T-helper 2 cell treated with Interferon-gamma antibody and Interleukin-4, amounts not matched to agents 5 μg/mL and 100 μg/mL, for 36 hours (primary cell): ENCODE data around the gene FCN3.

ENCODE experiments used
- DNase-seq: peaks from one replicate; pipeline ENCODE4 v3.0.0; 2021; ENCODE audit warnings: low spot score
- H3K27ac Mint-ChIP-seq: one replicate; pipeline ENCODE4 v1.8.0; 2021; ENCODE audit warnings: mild to moderate bottlenecking, mixed read lengths
- H3K27me3 Mint-ChIP-seq: one replicate; pipeline ENCODE4 v1.8.0; 2021; ENCODE audit warnings: low read depth, mixed read lengths
- H3K36me3 Mint-ChIP-seq: one replicate; pipeline ENCODE4 v1.8.0; 2021; ENCODE audit warnings: low read depth, mixed read lengths
- H3K4me1 Mint-ChIP-seq: one replicate; pipeline ENCODE4 v1.8.0; 2021; ENCODE audit warnings: low read depth, mixed read lengths
- H3K4me3 Mint-ChIP-seq: one replicate; pipeline ENCODE4 v1.8.0; 2022; ENCODE audit warnings: mild to moderate bottlenecking, moderate library complexity, mixed read lengths
- H3K9me3 Mint-ChIP-seq: one replicate; pipeline ENCODE4 v1.8.0; 2021; ENCODE audit warnings: mixed read lengths

Gene FCN3

DNA sequence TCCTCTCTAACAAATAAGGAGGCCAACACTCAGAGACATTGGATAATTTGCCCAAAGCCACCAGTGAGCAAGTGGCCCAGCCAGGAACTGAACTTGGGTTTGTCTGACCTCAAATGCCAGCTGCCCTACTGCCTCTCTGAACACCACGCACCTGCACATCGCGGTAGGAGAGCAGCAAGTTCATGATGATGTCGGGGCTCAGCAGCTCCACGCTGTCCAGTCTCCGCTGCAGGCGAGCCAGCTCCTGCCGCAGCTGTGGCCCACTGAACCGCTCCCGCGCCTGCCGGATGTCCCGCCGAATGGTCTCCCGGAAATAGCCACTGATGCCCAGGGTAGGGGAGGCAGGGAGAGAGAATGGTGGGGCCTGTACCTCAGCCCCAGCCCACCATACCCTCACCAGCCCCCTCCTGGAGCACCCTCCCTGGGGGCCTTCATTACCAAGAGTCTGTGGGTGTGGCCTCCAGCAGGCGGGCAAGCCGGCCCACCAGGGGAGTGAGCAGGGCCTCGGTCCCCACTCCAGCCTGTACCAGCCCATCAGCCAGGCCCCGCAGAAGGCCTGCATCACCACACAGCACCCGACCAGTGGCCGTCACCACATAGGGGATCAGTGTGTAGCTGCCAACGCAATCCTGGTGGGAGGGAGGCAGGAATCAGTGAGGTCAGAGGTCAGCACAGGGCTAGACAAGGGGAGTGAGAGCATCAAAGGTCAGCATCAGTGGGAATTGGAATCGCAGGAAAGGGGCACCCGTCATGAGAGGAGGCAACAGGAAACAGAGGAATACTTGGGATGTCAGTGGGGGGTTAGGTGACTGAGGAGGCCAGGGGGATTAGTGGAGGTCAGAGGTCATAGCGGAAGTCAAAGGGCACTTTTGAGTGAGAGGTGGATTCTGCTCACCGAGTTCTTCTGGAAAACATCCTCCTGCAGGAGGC, 10.6 kb downstream of the FCN3 start:
- H3K4me1 Mint-ChIP-seq = peaks cover 32% of the 10 kb centered on the region
- no peaks in the 10 kb centered on the region for H3K9me3 Mint-ChIP-seq
- DNase-seq = no peak
- H3K27ac Mint-ChIP-seq = no peak overlapping the region
- H3K27me3 Mint-ChIP-seq = no peaks in the 10 kb centered on the region
- no peaks in the 10 kb centered on the region for H3K36me3 Mint-ChIP-seq
- H3K4me3 Mint-ChIP-seq = no peak overlapping the region

GRCh38 chr1:27361553-27361952, 13.1 kb downstream of the FCN3 start:
- no peaks in the 10 kb centered on the region for H3K9me3 Mint-ChIP-seq
- peaks cover 29% of the 10 kb centered on the region for H3K4me1 Mint-ChIP-seq
- no peak overlapping the region for H3K27ac Mint-ChIP-seq
- H3K27me3 Mint-ChIP-seq = no peaks in the 10 kb centered on the region
- H3K4me3 Mint-ChIP-seq = no peak overlapping the region
- H3K36me3 Mint-ChIP-seq = no peaks in the 10 kb centered on the region
- no peak for DNase-seq

DNA sequence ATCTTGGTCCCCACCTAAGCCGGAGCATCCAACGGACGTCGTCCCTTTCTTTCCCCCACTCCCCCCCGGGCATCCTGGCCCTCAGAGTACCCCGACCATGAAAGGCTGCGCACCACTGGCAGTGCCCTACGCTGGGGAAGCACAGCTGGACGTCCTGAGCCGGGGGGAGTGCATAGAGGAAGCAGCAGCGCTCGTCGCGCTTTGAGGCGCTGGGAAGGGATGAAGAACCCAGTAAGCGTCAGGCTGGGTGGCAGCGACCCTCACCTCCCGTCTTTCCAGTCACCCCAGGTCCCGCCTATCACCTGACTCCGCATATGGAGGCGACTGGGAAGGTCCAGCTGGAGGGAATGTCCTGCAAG, 13.6 kb downstream of the FCN3 start:
- no peak for DNase-seq
- Mint-ChIP-seq H3K36me3 (no peaks in the 10 kb centered on the region), H3K4me1 (peaks cover 29% of the 10 kb centered on the region), H3K4me3 (peak overlapping the region; percentile 74), H3K27me3 (no peaks in the 10 kb centered on the region), H3K27ac (no peak overlapping the region), H3K9me3 (no peaks in the 10 kb centered on the region)

GRCh38 chr1:27360159-27361043, 14.2 kb downstream of the FCN3 start:
- Mint-ChIP-seq H3K27me3 (no peaks in the 10 kb centered on the region), H3K4me1 (peaks cover 27% of the 10 kb centered on the region), H3K9me3 (no peaks in the 10 kb centered on the region), H3K27ac (peak overlapping the region; percentile 13), H3K36me3 (no peaks in the 10 kb centered on the region), H3K4me3 (peak overlapping the region; percentile 74)
- DNase-seq = peak; percentile 36

DNA sequence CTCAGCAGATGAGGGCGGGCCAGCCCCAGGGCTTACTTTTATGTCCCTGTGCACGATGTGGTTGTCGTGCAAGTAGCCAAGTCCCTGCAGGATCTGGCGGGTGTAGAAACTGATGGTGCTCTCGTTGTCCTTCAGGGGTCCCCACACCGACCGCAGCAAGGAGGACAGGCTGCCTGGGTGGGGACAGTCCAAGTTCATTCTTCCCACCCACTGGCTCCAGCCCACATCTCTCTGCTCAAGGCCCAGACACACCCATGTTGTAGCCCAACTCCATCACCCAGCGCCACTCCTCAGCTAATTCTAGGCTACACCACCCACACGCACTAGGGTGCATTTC, 14.8 kb downstream of the FCN3 start:
- Mint-ChIP-seq H3K27ac (peak overlapping the region; percentile 13), H3K36me3 (no peaks in the 10 kb centered on the region)

GRCh38 chr1:27358928-27359313, 15.7 kb downstream of the FCN3 start:
- Mint-ChIP-seq H3K4me3 (no peak overlapping the region), H3K27ac (peak overlapping the region; percentile 16), H3K4me1 (peaks cover 20% of the 10 kb centered on the region), H3K36me3 (no peaks in the 10 kb centered on the region), H3K27me3 (no peaks in the 10 kb centered on the region), H3K9me3 (no peaks in the 10 kb centered on the region)
- DNase-seq = no peak

More for the DNA sequence above, 14.8 kb downstream of the FCN3 start:
- Mint-ChIP-seq H3K4me1 (peaks cover 22% of the 10 kb centered on the region), H3K9me3 (no peaks in the 10 kb centered on the region), H3K4me3 (peak overlapping the region; percentile 74), H3K27me3 (no peaks in the 10 kb centered on the region)
- no peak for DNase-seq

DNA sequence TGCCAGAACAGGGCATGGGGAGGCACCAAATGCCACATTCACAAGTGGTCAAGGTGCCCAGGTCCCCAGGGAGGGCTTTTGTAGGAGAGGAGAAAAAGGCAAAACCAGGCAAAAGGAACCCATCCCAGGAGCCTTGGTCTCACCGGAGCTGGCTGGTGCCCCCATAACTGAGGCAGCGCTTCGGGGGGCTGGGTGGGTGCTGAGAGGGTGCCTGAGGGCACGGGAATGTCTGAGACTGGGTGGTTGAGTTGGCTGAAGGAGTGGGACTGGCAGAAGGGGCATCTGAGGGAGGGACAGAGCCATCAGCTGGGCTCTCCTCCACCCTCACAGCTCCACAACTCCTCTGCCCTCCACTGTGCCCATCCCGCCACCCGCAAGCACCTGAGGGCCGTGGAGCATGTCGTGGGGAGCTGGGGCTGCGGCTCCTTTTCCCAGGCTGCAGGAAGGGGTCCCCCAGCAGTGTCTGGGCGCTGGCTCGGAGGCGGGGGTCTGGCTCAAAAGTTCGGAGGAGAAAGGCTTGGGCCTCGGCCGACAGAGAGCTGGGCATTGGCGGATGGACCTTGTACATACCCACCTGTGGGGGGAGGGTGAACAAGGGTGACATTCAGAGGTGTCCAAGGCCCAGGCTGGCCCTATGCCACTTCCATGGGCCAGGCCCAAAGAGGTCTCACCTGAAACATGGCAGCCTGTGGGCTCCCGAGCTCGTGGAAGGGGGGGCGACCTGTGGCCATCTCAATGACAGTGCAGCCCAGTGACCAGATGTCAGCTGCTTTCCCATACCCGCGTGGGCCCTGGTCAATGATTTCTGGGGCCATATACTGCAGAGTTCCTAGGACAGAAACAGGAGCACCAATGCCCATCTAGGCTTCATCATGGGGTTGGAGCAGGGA, 16.3 kb downstream of the FCN3 start:
- Mint-ChIP-seq H3K4me1 (peaks cover 20% of the 10 kb centered on the region), H3K27me3 (no peaks in the 10 kb centered on the region), H3K27ac (no peak overlapping the region), H3K9me3 (no peaks in the 10 kb centered on the region), H3K4me3 (no peak overlapping the region), H3K36me3 (no peaks in the 10 kb centered on the region)
- no peak for DNase-seq

- Mint-ChIP-seq H3K27me3 (no peaks in the 10 kb centered on the region), H3K4me3 (peak overlapping the region; percentile 75), H3K27ac (peak overlapping the region; percentile 78), H3K9me3 (no peaks in the 10 kb centered on the region), H3K36me3 (no peaks in the 10 kb centered on the region), H3K4me1 (peaks cover 20% of the 10 kb centered on the region)
- DNase-seq = peak; percentile 80
These were observed 17.2 kb downstream of the FCN3 start for GRCh38 chr1:27357281-27358037.

DNA sequence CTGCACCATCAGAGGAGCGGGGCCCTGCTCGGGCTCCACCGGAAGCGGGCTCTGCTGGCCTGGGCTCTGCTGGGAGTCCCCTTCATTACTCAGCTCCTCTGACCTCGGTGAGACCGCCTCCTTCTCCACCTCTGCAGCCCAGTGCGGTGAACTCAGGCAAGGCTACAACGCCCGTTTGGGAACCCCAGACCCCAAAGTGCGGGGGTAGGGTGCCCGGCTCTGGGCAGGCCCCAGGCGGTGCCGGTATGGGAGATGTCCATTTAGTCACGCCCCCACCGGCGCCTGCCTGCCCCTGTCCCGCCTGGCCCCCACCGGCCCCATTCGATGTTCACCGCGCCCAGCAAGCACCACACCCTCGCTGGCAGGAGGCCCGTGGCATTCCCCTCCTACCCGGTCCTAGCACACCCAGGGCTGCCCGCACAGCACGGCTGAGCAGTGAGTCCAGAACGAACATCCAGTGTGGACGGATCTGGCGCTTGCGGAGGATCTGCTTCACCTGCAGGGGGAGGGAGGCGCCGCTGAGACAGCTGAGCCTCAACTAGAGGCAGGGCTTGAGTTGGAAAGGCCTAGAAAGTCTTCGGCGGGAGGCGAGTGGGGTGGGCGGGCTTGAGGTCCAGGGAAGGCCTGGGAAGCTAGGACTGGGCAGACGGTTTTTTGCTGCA, 17.9 kb downstream of the FCN3 start:
- H3K4me3 Mint-ChIP-seq = peak overlapping the region; percentile 75
- no peak for DNase-seq
- H3K36me3 Mint-ChIP-seq = no peaks in the 10 kb centered on the region
- no peaks in the 10 kb centered on the region for H3K27me3 Mint-ChIP-seq
- H3K9me3 Mint-ChIP-seq = no peaks in the 10 kb centered on the region
- H3K4me1 Mint-ChIP-seq = peaks cover 20% of the 10 kb centered on the region
- peak overlapping the region; percentile 78 for H3K27ac Mint-ChIP-seq

- Mint-ChIP-seq H3K27ac (no peak overlapping the region), H3K9me3 (no peaks in the 10 kb centered on the region), H3K27me3 (no peaks in the 10 kb centered on the region), H3K4me3 (no peak overlapping the region), H3K36me3 (peaks cover 2% of the 10 kb centered on the region), H3K4me1 (peaks cover 20% of the 10 kb centered on the region)
- no peak for DNase-seq
These were observed 18.4 kb downstream of the FCN3 start for GRCh38 chr1:27356277-27356618.

GRCh38 chr1:27355683-27356082, 18.9 kb downstream of the FCN3 start:
- H3K4me3 Mint-ChIP-seq = peak overlapping the region; percentile 14

DNA sequence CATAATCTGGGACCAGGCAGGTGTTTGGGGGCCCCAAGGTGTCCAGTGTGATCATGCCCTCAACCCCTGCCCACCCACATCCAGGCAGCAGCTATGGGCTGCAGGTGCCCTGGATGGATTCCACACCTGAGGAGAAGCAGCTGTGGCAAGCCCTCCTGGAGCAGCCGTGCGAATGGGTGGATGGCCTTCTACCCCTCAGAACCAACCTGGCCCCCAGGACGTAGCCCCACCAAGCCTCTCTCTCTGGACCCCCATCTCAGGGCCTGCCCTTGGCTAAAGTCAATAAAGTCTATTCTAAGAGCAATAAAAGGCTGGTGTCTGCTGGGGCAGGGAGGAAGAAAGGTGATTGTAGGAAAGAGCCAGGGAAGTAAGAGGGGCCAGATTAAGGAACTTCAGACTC, 21.0 kb downstream of the FCN3 start:
- DNase-seq = no peak
- H3K4me1 Mint-ChIP-seq = peaks cover 7% of the 10 kb centered on the region
- H3K27me3 Mint-ChIP-seq = no peaks in the 10 kb centered on the region
- H3K4me3 Mint-ChIP-seq = no peak overlapping the region
- H3K27ac Mint-ChIP-seq = no peak overlapping the region
- no peaks in the 10 kb centered on the region for H3K9me3 Mint-ChIP-seq
- H3K36me3 Mint-ChIP-seq = peaks cover 5% of the 10 kb centered on the region

More at GRCh38 chr1:27355683-27356082, 18.9 kb downstream of the FCN3 start:
- Mint-ChIP-seq H3K36me3 (peaks cover 2% of the 10 kb centered on the region), H3K27ac (peak overlapping the region; percentile 31), H3K27me3 (no peaks in the 10 kb centered on the region), H3K4me1 (peaks cover 20% of the 10 kb centered on the region), H3K9me3 (no peaks in the 10 kb centered on the region)
- DNase-seq = no peak

GRCh38 chr1:27353166-27353565, 21.5 kb downstream of the FCN3 start:
- peaks cover 7% of the 10 kb centered on the region for H3K4me1 Mint-ChIP-seq
- no peak overlapping the region for H3K27ac Mint-ChIP-seq
- H3K27me3 Mint-ChIP-seq = no peaks in the 10 kb centered on the region
- H3K4me3 Mint-ChIP-seq = no peak overlapping the region
- H3K9me3 Mint-ChIP-seq = no peaks in the 10 kb centered on the region
- no peak for DNase-seq
- H3K36me3 Mint-ChIP-seq = peaks cover 5% of the 10 kb centered on the region
